CD4-positive, alpha-beta T cell (primary cell): ENCODE measurements around the gene TMEM129. TPM values are rescaled to one million over a fixed set of nuclear protein-coding genes. Genes with fewer than 3 reads are reported as not detected.

Experiments
- ATAC-seq: fragments of 200-7000 bp; cut with Tn5 transposase; one replicate; pipeline ENCODE4 v1.10.0; 2022; ENCODE audit warnings: mild to moderate bottlenecking; ENCODE audit not compliant: poor library complexity
- CTCF ChIA-PET: fragments of 350-600 bp; sonication (Branson Sonifier 250); formaldehyde crosslinking; loops from one replicate; lab custom pipeline; 2021; ENCODE audit warnings: antibody characterized with exemption, inconsistent platforms; lab: Charles Lee
- POLR2A ChIA-PET: fragments of 350-600 bp; sonication (Branson Sonifier 250); formaldehyde crosslinking; loops from one replicate; lab custom pipeline; 2021; ENCODE audit warnings: antibody characterized with exemption, inconsistent platforms; lab: Charles Lee
- DNase-seq, 14 experiments: peaks; one replicate each; pipeline ENCODE4 v3.0.0-alpha.2; 2013 to 2020; ENCODE audit warnings: mixed read lengths in 2 of 14
- H3K27ac ChIP-seq, 2 donors: one replicate each; pipeline versions ENCODE4 v1.5.1 to v1.7.0; 2013; ENCODE audit warnings: low read length in 2 of 2, low read depth in 1 of 2, mild to moderate bottlenecking in 1 of 2
- H3K27me3 ChIP-seq, 2 experiments: 1 replicate in 1 of 2; 2 replicates in 1 of 2; pipeline versions ENCODE4 v1.6.1 to v1.7.0; 2013; ENCODE audit warnings: low read length in 2 of 2, control low read depth in 1 of 2, mild to moderate bottlenecking in 1 of 2, moderate library complexity in 1 of 2; ENCODE audit not compliant: insufficient read depth in 2 of 2, control insufficient read depth in 1 of 2
- H3K36me3 ChIP-seq: one replicate; pipeline ENCODE4 v1.6.1; 2013; ENCODE audit warnings: low read length, control low read depth; ENCODE audit not compliant: insufficient read depth
- H3K4me1 ChIP-seq: one replicate; pipeline ENCODE4 v1.6.1; 2013; ENCODE audit warnings: low read length, control low read depth; ENCODE audit not compliant: insufficient read depth
- H3K4me3 ChIP-seq: one replicate; pipeline ENCODE4 v1.5.1; 2013; ENCODE audit warnings: mild to moderate bottlenecking, low read length, moderate library complexity
- H3K9me3 ChIP-seq, 2 experiments: 1 replicate in 1 of 2; 2 replicates in 1 of 2; pipeline versions ENCODE4 v1.6.1 to v1.7.0; 2013; ENCODE audit warnings: low read length in 2 of 2, mild to moderate bottlenecking in 2 of 2, control low read depth in 1 of 2, moderate library complexity in 1 of 2; ENCODE audit not compliant: control insufficient read depth in 1 of 2, insufficient read depth in 1 of 2
- H3K27ac Mint-ChIP-seq: one replicate; pipeline ENCODE4 v1.8.0; 2020; ENCODE audit warnings: mixed read lengths
- H3K27me3 Mint-ChIP-seq: one replicate; pipeline ENCODE4 v1.8.0; 2021; ENCODE audit warnings: mixed read lengths
- H3K36me3 Mint-ChIP-seq: one replicate; pipeline ENCODE4 v1.8.0; 2021; ENCODE audit warnings: low read depth, mixed read lengths
- H3K4me1 Mint-ChIP-seq: one replicate; pipeline ENCODE4 v1.8.0; 2021; ENCODE audit warnings: low read depth, mixed read lengths
- H3K4me3 Mint-ChIP-seq: one replicate; pipeline ENCODE4 v1.8.0; 2020; ENCODE audit warnings: mild to moderate bottlenecking, mixed read lengths
- H3K9me3 Mint-ChIP-seq: one replicate; pipeline ENCODE4 v1.8.0; 2020; ENCODE audit warnings: mixed read lengths
- CTCF ChIP-seq: fragments of 200-600 bp; IDR thresholded peaks from one replicate; pipeline ENCODE4 v1.8.0; 2022; ENCODE audit warnings: antibody characterized with exemption, mild to moderate bottlenecking
- intact Hi-C, 2 experiments: fragments of 100-400 bp; cut with DNase I in 1 of 2; cut with micrococcal nuclease in 1 of 2; formaldehyde crosslinking; loops; one replicate each; pipeline versions ENCODE4 v1.15.1 to v1.9.0; 2023 to 2025; cut with DNase I, micrococcal nuclease
- total RNA-seq, 174 experiments: library from RNA in 2 of 174; stranded (reverse) in 2 of 174; gene quantifications; one replicate each; pipeline ENCODE4 v1.2.3 and lab custom pipeline; 2021 to 2026

The TMEM129 gene
- total RNA-seq, 2 experiments from 2014 or later, result 17.2 to 17.6 TPM

GRCh38 chr4:1745165-1745564, 24.0 kb upstream of the TMEM129 start:
- peaks cover 16% of the 10 kb centered on the region for H3K4me1 ChIP-seq
- H3K4me3 ChIP-seq, result no peak overlapping the region
- intact Hi-C loops, result no loop called here
- peaks cover 43% of the 10 kb centered on the region for H3K36me3 ChIP-seq
- Mint-ChIP-seq H3K9me3 (no peaks in the 10 kb centered on the region), H3K4me1 (no peaks in the 10 kb centered on the region), H3K27me3 (no peaks in the 10 kb centered on the region), H3K36me3 (peaks cover 43% of the 10 kb centered on the region), H3K27ac (no peak overlapping the region), H3K4me3 (no peak overlapping the region)
- DNase-seq, result no peak
- ChIA-PET POLR2A (no interaction called here), CTCF (interaction anchor here (1.8 kb wide), 1 partner anchor 154 kb away, joined by 9 read pairs; no protein-coding TSS in a partner anchor)
- TF ChIP-seq CTCF, result no peak
- no peak overlapping the region for H3K27ac ChIP-seq
- H3K9me3 ChIP-seq, result peaks cover 0 to 5% of the 10 kb centered on the region in 2 experiments
- H3K27me3 ChIP-seq, result no peaks in the 10 kb centered on the region
- ATAC-seq, result no peak

DNA sequence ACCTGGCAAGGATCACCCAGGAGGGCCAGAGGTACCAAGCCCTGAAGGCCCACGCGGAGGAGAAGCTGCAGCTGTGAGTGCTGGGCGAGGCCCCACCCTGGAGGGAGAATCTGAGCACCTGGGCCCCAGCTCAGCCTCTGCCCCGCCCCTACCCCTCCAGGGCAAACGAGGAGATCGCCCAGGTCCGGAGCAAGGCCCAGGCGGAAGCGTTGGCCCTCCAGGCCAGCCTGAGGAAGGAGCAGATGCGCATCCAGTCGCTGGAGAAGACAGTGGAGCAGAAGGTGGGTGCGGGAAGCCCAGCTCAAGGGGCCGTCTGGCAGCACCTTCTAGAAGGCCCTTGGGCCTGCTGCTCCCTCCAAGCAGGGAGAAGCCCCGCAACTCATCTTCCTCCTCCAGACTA, 23.4 kb upstream of the TMEM129 start:
- no peak overlapping the region for H3K4me3 ChIP-seq
- peaks cover 48% of the 10 kb centered on the region for H3K36me3 ChIP-seq
- peaks cover 49% of the 10 kb centered on the region for H3K36me3 Mint-ChIP-seq
- H3K4me1 ChIP-seq, result peaks cover 16% of the 10 kb centered on the region
- no peak for DNase-seq
- no peaks in the 10 kb centered on the region for H3K4me1 Mint-ChIP-seq
- H3K27ac ChIP-seq, result no peak overlapping the region
- ChIA-PET POLR2A (no interaction called here), CTCF (interaction anchor here (0.7 kb wide), 1 partner anchor 155 kb away, joined by 3 read pairs; no protein-coding TSS in a partner anchor)
- no peaks in the 10 kb centered on the region for H3K27me3 Mint-ChIP-seq
- no peaks in the 10 kb centered on the region for H3K9me3 Mint-ChIP-seq
- intact Hi-C loops, result no loop called here
- H3K9me3 ChIP-seq, result peaks cover 0 to 6% of the 10 kb centered on the region in 2 experiments
- no peak for TF ChIP-seq CTCF
- H3K27me3 ChIP-seq, result no peaks in the 10 kb centered on the region
- no peak for ATAC-seq
- H3K27ac Mint-ChIP-seq, result no peak overlapping the region
- H3K4me3 Mint-ChIP-seq, result no peak overlapping the region

DNA sequence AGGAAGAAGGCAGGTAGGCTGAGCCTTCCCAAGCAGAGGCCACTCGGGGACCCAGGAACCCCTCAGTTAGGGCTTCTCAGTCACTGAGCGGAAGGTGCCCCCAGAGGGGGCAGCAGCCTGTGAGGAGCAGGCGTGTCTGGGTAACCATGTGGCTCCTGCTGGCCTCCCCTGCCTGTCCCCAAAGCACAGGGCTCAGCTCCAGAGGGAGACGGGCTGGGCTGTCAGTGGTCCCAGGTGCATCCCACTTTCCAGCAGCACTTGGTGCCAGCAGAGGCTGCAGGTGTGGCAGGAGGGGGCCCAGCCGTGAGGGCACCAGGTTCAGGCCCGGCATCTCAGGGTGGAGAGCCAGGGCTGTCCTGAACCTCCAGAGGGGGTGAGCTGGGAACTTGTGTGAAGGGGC, 22.9 kb upstream of the TMEM129 start:
- intact Hi-C loops, result no loop called here
- TF ChIP-seq CTCF, result no peak
- H3K27ac Mint-ChIP-seq, result no peak overlapping the region
- Histone ChIP-seq H3K27me3 (no peaks in the 10 kb centered on the region), H3K36me3 (peaks cover 54% of the 10 kb centered on the region), H3K9me3 (peaks cover 0 to 11% of the 10 kb centered on the region in 2 experiments), H3K4me1 (peaks cover 16% of the 10 kb centered on the region), H3K27ac (no peak overlapping the region), H3K4me3 (no peak overlapping the region)
- H3K4me1 Mint-ChIP-seq, result no peaks in the 10 kb centered on the region
- ChIA-PET CTCF (no interaction called here), POLR2A (no interaction called here)
- no peak for ATAC-seq
- no peak overlapping the region for H3K4me3 Mint-ChIP-seq
- H3K27me3 Mint-ChIP-seq, result no peaks in the 10 kb centered on the region
- no peaks in the 10 kb centered on the region for H3K9me3 Mint-ChIP-seq
- peaks cover 53% of the 10 kb centered on the region for H3K36me3 Mint-ChIP-seq
- no peak for DNase-seq
